Measurements from ENCODE around the gene CDKL2. TPM values are rescaled to one million over a fixed set of nuclear protein-coding genes. Genes with fewer than 3 reads are reported as not detected.

CDKL2 gene
- total and polyA plus RNA-seq, 2 of the 8 experiments (the other 6 are each of a cell fraction or from before 2014, with no cell fraction given): 1.4 to 2.1 TPM

- no peaks in the 10 kb centered on the region for H3K27me3 ChIP-seq (replicated peaks in 1 of 4; ENCODE audit: control insufficient read depth in 3 of 4, extremely low read depth in 1 of 4, insufficient read depth in 3 of 4, low read length in 3 of 4)
- H2BK15ac ChIP-seq (ENCODE audit: low read length): no peak overlapping the region
- H4K20me1 ChIP-seq (replicated peaks in 1 of 2; ENCODE audit: control insufficient read depth in 1 of 2, insufficient read depth in 2 of 2, low read length in 2 of 2): no peaks in the 10 kb centered on the region
- H2BK20ac ChIP-seq (ENCODE audit: low read length): no peak overlapping the region
- no peaks in the 10 kb centered on the region for H3K36me3 ChIP-seq (ENCODE audit: control insufficient read depth in 2 of 4, insufficient read depth in 4 of 4, low read length in 3 of 4)
- DNase-seq (ENCODE audit: low read depth in 1 of 2, low spot score in 2 of 2): no peak
- H3K4me2 ChIP-seq (ENCODE audit: insufficient read depth in 1 of 2, low read depth in 2 of 2, low read length in 2 of 2): no peak overlapping the region; a peak in 1 of 4 replicates
- 95% methylated on average over 2 of the region's 2 CpGs; no CpG with 5 or more reads in 1 of the 2 experiments for WGBS, 2 experiments (ENCODE audit: extremely low coverage in 1 of 2, insufficient coverage in 1 of 2, insufficient read length in 1 of 2, insufficient replicate concordance in 2 of 2, low coverage in 1 of 2, low lambda C conversion rate in 2 of 2, missing lambda C conversion rate in 1 of 2)
- no peaks in the 10 kb centered on the region for H3K79me1 ChIP-seq (ENCODE audit: low read depth, low read length)
- no peak overlapping the region for H2BK120ac ChIP-seq (replicated peaks; ENCODE audit: low read depth, low read length)
- H3K79me2 ChIP-seq (ENCODE audit: control insufficient read depth in 1 of 2, insufficient read depth in 2 of 2, low read length in 2 of 2): no peaks in the 10 kb centered on the region
- H3K4me1 ChIP-seq (replicated peaks in 1 of 4; ENCODE audit: control insufficient read depth in 3 of 4, insufficient read depth in 4 of 4, low read length in 3 of 4): peaks cover 0 to 6% (median 2%) of the 10 kb centered on the region in 4 experiments; a peak in 4 of 7 replicates
- no peak overlapping the region for H3K14ac ChIP-seq (ENCODE audit: insufficient read length)
- H3K4me3 ChIP-seq (ENCODE audit: extremely low read depth in 1 of 4, insufficient read depth in 2 of 4, low read depth in 3 of 4, low read length in 4 of 4): no peak overlapping the region
- no peak overlapping the region for H3K18ac ChIP-seq (ENCODE audit: extremely low read depth, low read length)
- H3K9ac ChIP-seq (replicated peaks in 1 of 4; ENCODE audit: extremely low read depth in 1 of 4, low read depth in 3 of 4, low read length in 3 of 4): no peak overlapping the region
- no peaks in the 10 kb centered on the region for H3K9me3 ChIP-seq (ENCODE audit: insufficient read depth in 2 of 2, low read depth in 1 of 2, low read length in 1 of 2)
- no peak overlapping the region for H3K27ac ChIP-seq (ENCODE audit: low read depth, low read length)
- no peak overlapping the region for H4K5ac ChIP-seq (ENCODE audit: insufficient read length, low read depth, low read length)
- no peak overlapping the region for H4K8ac ChIP-seq (ENCODE audit: extremely low read depth, insufficient read depth, low read length)
- TF ChIP-seq CTBP2 (IDR thresholded peaks at IDR 0.05; ENCODE audit: borderline replicate concordance, insufficient read depth, insufficient read length, low read length) (no peak), BCL11A (IDR thresholded peaks at IDR 0.05; ENCODE audit: low read depth in 2 of 2, low read length in 2 of 2) (no peak), SIX5 (IDR thresholded peaks at IDR 0.05; ENCODE audit: low read depth, low read length) (no peak), SP1 (IDR thresholded peaks at IDR 0.05; ENCODE audit: low read depth, low read length) (no peak), CHD1 (IDR thresholded peaks at IDR 0.05; ENCODE audit: low read depth, low read length) (no peak), E2F6 (IDR thresholded peaks at IDR 0.05) (no peak)
- ChIA-PET CTCF (ENCODE audit: partially characterized antibody) (interaction anchor here (0.6 kb wide), 1 partner anchor 250 kb away, joined by 3 read pairs; no protein-coding TSS in a partner anchor), POLR2A (ENCODE audit: partially characterized antibody) (interaction anchor here (0.7 kb wide), 1 partner anchor 26 kb away, joined by 3 read pairs; no protein-coding TSS in a partner anchor)
- no peak overlapping the region for H3K4ac ChIP-seq (replicated peaks; ENCODE audit: insufficient read length, low read depth, low read length)
- peak; percentile 68 for FAIRE-seq
- no peak overlapping the region for H2BK5ac ChIP-seq (ENCODE audit: low read depth, low read length)
- H3K56ac ChIP-seq (replicated peaks; ENCODE audit: insufficient read length, low read depth, low read length): no peak overlapping the region
- no peak overlapping the region for H2BK12ac ChIP-seq (ENCODE audit: low read depth, low read length)
- H3K23ac ChIP-seq (ENCODE audit: insufficient read length): no peak overlapping the region
- H3K23me2 ChIP-seq (ENCODE audit: low read depth, low read length): peaks cover 8% of the 10 kb centered on the region
- H2AK5ac ChIP-seq (ENCODE audit: low read depth, low read length): no peak overlapping the region
- H2AFZ ChIP-seq (ENCODE audit: low read length): no peak overlapping the region
- H4K91ac ChIP-seq (replicated peaks; ENCODE audit: insufficient read length, low read length): no peak overlapping the region
Measured at GRCh38 chr4:75629239-75629638, 1.1 kb downstream of the CDKL2 start.

Data from H1 (cell line).